Transverse colon (tissue), 4 donors: Measurements from ENCODE around the gene ADPRHL1. TPM values are rescaled to one million over a fixed set of nuclear protein-coding genes. Genes with fewer than 3 reads are reported as not detected.

Experiments used
- DNase-seq: peaks from one replicate; pipeline ENCODE4 v3.0.0-alpha.2; 2019
- H3K27ac ChIP-seq, 4 donors: fragments of 200-600 bp; sonication (generic); 2 replicates each; pipeline ENCODE4 v1.5.1; 2016 to 2018; ENCODE audit warnings: inconsistent platforms in 4 of 4
- H3K27me3 ChIP-seq: fragments of 200-600 bp; sonication (generic); 2 replicates; pipeline ENCODE4 v1.5.1; 2017; ENCODE audit warnings: inconsistent platforms
- H3K36me3 ChIP-seq, 4 donors: fragments of 200-600 bp; sonication (generic); 2 replicates each; pipeline ENCODE4 v1.5.1; 2017 to 2019; ENCODE audit warnings: inconsistent platforms in 4 of 4
- H3K4me1 ChIP-seq, 4 donors: fragments of 200-600 bp; sonication (generic); 2 replicates each; pipeline ENCODE4 v1.5.1; 2017 to 2020; ENCODE audit warnings: inconsistent platforms in 4 of 4
- H3K4me3 ChIP-seq, 4 donors: fragments of 200-600 bp; sonication (generic); 1 replicate in 1 of 4; 2 replicates in 3 of 4; pipeline versions ENCODE4 v1.5.1 to v1.6.1; 2017 to 2019; ENCODE audit warnings: inconsistent platforms in 4 of 4
- H3K9me3 ChIP-seq, 2 donors: fragments of 200-600 bp; sonication (generic); 2 replicates each; pipeline ENCODE4 v1.5.1; 2017 to 2019; ENCODE audit warnings: inconsistent platforms in 2 of 2
- CTCF ChIP-seq, 5 experiments: fragments of 200-600 bp in 3 of 5; fragments of 450-650 bp in 2 of 5; sonication (generic) in 3 of 5; IDR thresholded peaks; 1 replicate in 2 of 5; 2 replicates in 3 of 5; pipeline ENCODE4 v1.5.1; 2016 to 2017; ENCODE audit warnings: antibody characterized with exemption in 5 of 5, inconsistent platforms in 3 of 5, mild to moderate bottlenecking in 2 of 5, moderate library complexity in 1 of 5
- EP300 ChIP-seq: sonication (generic); formaldehyde crosslinking; IDR thresholded peaks from one replicate; pipeline ENCODE4 v1.6.1; 2017; ENCODE audit warnings: antibody characterized with exemption, low read depth
- POLR2A ChIP-seq: fragments of 450-650 bp; IDR thresholded peaks from one replicate; pipeline ENCODE4 v1.6.1; 2016; ENCODE audit warnings: antibody characterized with exemption, mild to moderate bottlenecking, moderate library complexity
- POLR2AphosphoS5 ChIP-seq, 3 donors: sonication (generic); formaldehyde crosslinking; IDR thresholded peaks; one replicate each; pipeline ENCODE4 v1.6.1; 2016; ENCODE audit warnings: antibody characterized with exemption in 3 of 3
- WGBS, 2 donors: methylation state at CpG; one replicate each; pipeline ENCODE4 v1.1.5; 2018; ENCODE audit warnings: low coverage in 1 of 2; 5-methylcytosine and 5-hydroxymethylcytosine counted together
- in situ Hi-C, 4 donors: fragments of 200-750 bp; cut with MboI; loops; one replicate each; pipeline versions ENCODE4 v1.15.0 to v1.15.1; 2017; ENCODE audit warnings: low sequenced_read_pairs in 3 of 4, low pct_ligation_motif_present in 1 of 4, low pct_unique_long_range_greater_than_20kb in 1 of 4
- intact Hi-C: fragments of 100-400 bp; cut with DNase I; formaldehyde crosslinking; loops from one replicate; pipeline ENCODE4 v1.15.1; 2023; ENCODE audit warnings: low total_unique reads
- total RNA-seq, 4 donors: library from RNA; depleted of rRNA; stranded (reverse); fragments of >200 nt; gene quantifications; one replicate each; pipeline ENCODE4 v1.1.0, GENCODE V29; 2016

Gene ADPRHL1
- total RNA-seq, 4 donors from 2014 or later = 4.1 to 10.2 (median 5.9) TPM

- in situ Hi-C loops (no loop called here), intact Hi-C loops (no loop called here)
- peaks cover 0 to 11% (median 2%) of the 10 kb centered on the region in 4 donors for H3K36me3 ChIP-seq
- H3K27me3 ChIP-seq = no peaks in the 10 kb centered on the region
- DNase-seq = no peak
- H3K4me3 ChIP-seq = no peak overlapping the region
- H3K9me3 ChIP-seq = no peaks in the 10 kb centered on the region
- TF ChIP-seq EP300 (no peak), POLR2A (no peak), POLR2AphosphoS5 (IDR thresholded peaks at IDR 0.05) (no peak), CTCF (IDR thresholded peaks at IDR 0.05) (no peak)
- WGBS, 2 donors = 100% methylated on average over 10 of the region's 10 CpGs; no CpG with 5 or more reads in 1 of the 2 donors
- no peaks in the 10 kb centered on the region for H3K4me1 ChIP-seq
- no peak overlapping the region for H3K27ac ChIP-seq
Observed at GRCh38 chr13:113470073-113470472, 16.8 kb upstream of the ADPRHL1 start.

- TF ChIP-seq EP300 (no peak), POLR2AphosphoS5 (IDR thresholded peaks at IDR 0.05) (no peak), CTCF (IDR thresholded peaks at IDR 0.05) (no peak), POLR2A (no peak)
- in situ Hi-C loops (no loop called here), intact Hi-C loops (no loop called here)
- Histone ChIP-seq H3K9me3 (no peaks in the 10 kb centered on the region), H3K4me1 (no peaks in the 10 kb centered on the region), H3K4me3 (no peak overlapping the region), H3K27me3 (no peaks in the 10 kb centered on the region), H3K27ac (no peak overlapping the region), H3K36me3 (peaks cover 0 to 11% (median 2%) of the 10 kb centered on the region in 4 donors)
- WGBS, 2 donors = 90% methylated on average over 7 of the region's 7 CpGs; no CpG with 5 or more reads in 1 of the 2 donors
- no peak for DNase-seq
Observed at GRCh38 chr13:113469582-113469981, 16.3 kb upstream of the ADPRHL1 start.

GRCh38 chr13:113468472-113469201 lies 15.3 kb upstream of the ADPRHL1 start:
- 86 to 95% methylated on average over 11 to 22 of the region's 22 CpGs for WGBS, 2 donors
- H3K4me1 ChIP-seq = no peaks in the 10 kb centered on the region
- intact Hi-C loops = no loop called here
- peaks cover 0 to 11% (median 0%) of the 10 kb centered on the region in 4 donors for H3K36me3 ChIP-seq
- no peak for DNase-seq
- no peak overlapping the region for H3K27ac ChIP-seq
- TF ChIP-seq EP300 (no peak), POLR2A (no peak), CTCF (IDR thresholded peaks at IDR 0.05) (no peak), POLR2AphosphoS5 (IDR thresholded peaks at IDR 0.05) (no peak)
- H3K27me3 ChIP-seq = no peaks in the 10 kb centered on the region
- no peaks in the 10 kb centered on the region for H3K9me3 ChIP-seq
- in situ Hi-C loops = no loop called here
- no peak overlapping the region for H3K4me3 ChIP-seq

- in situ Hi-C loops = no loop called here
- H3K27me3 ChIP-seq = no peaks in the 10 kb centered on the region
- H3K4me1 ChIP-seq = no peaks in the 10 kb centered on the region
- H3K27ac ChIP-seq = no peak overlapping the region
- no peak for DNase-seq
- no peaks in the 10 kb centered on the region for H3K9me3 ChIP-seq
- TF ChIP-seq POLR2A = no peak
- no peak for TF ChIP-seq POLR2AphosphoS5 (IDR thresholded peaks at IDR 0.05)
- no peak for TF ChIP-seq CTCF (IDR thresholded peaks at IDR 0.05)
- no peak for TF ChIP-seq EP300
- 97 to 99% methylated on average over 6 to 7 of the region's 7 CpGs for WGBS, 2 donors
- H3K4me3 ChIP-seq = no peak overlapping the region
- intact Hi-C loops = no loop called here
- peaks cover 0 to 11% (median 0%) of the 10 kb centered on the region in 4 donors for H3K36me3 ChIP-seq
Observed at GRCh38 chr13:113468029-113468428, 14.7 kb upstream of the ADPRHL1 start.
